H1 (cell line): ENCODE results near the gene TBC1D22B. TPM values are rescaled to one million over a fixed set of nuclear protein-coding genes. Genes with fewer than 3 reads are reported as not detected.

Experiments
- CTCF ChIA-PET: fragments of 300-600 bp; sonication (Branson Sonifier 250); formaldehyde crosslinking; loops from one replicate; lab custom pipeline; 2021; ENCODE audit not compliant: partially characterized antibody; lab: Charles Lee
- POLR2A ChIA-PET: fragments of 300-600 bp; sonication (Branson Sonifier 250); formaldehyde crosslinking; loops from one replicate; lab custom pipeline; 2021; ENCODE audit warnings: inconsistent platforms; ENCODE audit not compliant: partially characterized antibody; lab: Charles Lee
- DNase-seq, 2 experiments: peaks; one replicate each; pipeline versions ENCODE4 v3.0.0 to v3.0.0-alpha.2; 2010 to 2022; ENCODE audit warnings: low spot score in 2 of 2, low read depth in 1 of 2, mixed read lengths in 1 of 2
- FAIRE-seq: peaks from 2 replicates; lab custom pipeline; 2011; peaks lifted over from hg19 to GRCh38; lab: Jason Lieb, UNC
- H2AFZ ChIP-seq: 2 replicates; pipeline ENCODE4 v1.8.1; 2012; ENCODE audit warnings: low read length, inconsistent platforms
- H2AK5ac ChIP-seq: 2 replicates; pipeline ENCODE4 v1.6.1; 2013; ENCODE audit warnings: low read depth, low read length
- H2BK120ac ChIP-seq: replicated peaks from 2 replicates; pipeline ENCODE3; 2013; ENCODE audit warnings: low read depth, low read length, inconsistent platforms
- H2BK12ac ChIP-seq: 2 replicates; pipeline ENCODE4 v1.6.1; 2013; ENCODE audit warnings: low read depth, low read length
- H2BK15ac ChIP-seq: 2 replicates; pipeline ENCODE4 v1.6.1; 2013; ENCODE audit warnings: low read length
- H2BK20ac ChIP-seq: 2 replicates; pipeline ENCODE4 v1.6.1; 2013; ENCODE audit warnings: low read length
- H2BK5ac ChIP-seq: 2 replicates; pipeline ENCODE4 v1.6.1; 2013; ENCODE audit warnings: low read depth, low read length
- H3K14ac ChIP-seq: 2 replicates; pipeline ENCODE4 v1.6.1; 2013; ENCODE audit warnings: inconsistent platforms; ENCODE audit not compliant: insufficient read length
- H3K18ac ChIP-seq: 2 replicates; pipeline ENCODE4 v1.6.1; 2013; ENCODE audit warnings: low read length; ENCODE audit errors: extremely low read depth
- H3K23ac ChIP-seq: 2 replicates; pipeline ENCODE4 v1.6.1; 2013; ENCODE audit warnings: inconsistent platforms; ENCODE audit not compliant: insufficient read length
- H3K23me2 ChIP-seq: 2 replicates; pipeline ENCODE4 v1.6.1; 2013; ENCODE audit warnings: low read depth, low read length
- H3K27ac ChIP-seq: 2 replicates; pipeline ENCODE4 v1.6.1; 2011; ENCODE audit warnings: low read depth, low read length, inconsistent platforms
- H3K27me3 ChIP-seq, 4 experiments: replicated peaks in 1 of 4; 1 replicate in 1 of 4; 2 replicates in 3 of 4; pipeline versions ENCODE4 v1.6.1 to v1.8.1; 2011 to 2013; ENCODE audit warnings: low read length in 3 of 4, mild to moderate bottlenecking in 3 of 4, inconsistent platforms in 2 of 4, mixed read lengths in 2 of 4, moderate library complexity in 1 of 4; ENCODE audit not compliant: control insufficient read depth in 3 of 4, insufficient read depth in 3 of 4; ENCODE audit errors: extremely low read depth in 1 of 4
- H3K36me3 ChIP-seq, 4 experiments: 2 replicates each; pipeline versions ENCODE4 v1.6.1 to v1.8.1; 2011 to 2013; ENCODE audit warnings: mild to moderate bottlenecking in 4 of 4, low read length in 3 of 4, moderate library complexity in 2 of 4, control low read depth in 1 of 4, inconsistent platforms in 1 of 4; ENCODE audit not compliant: insufficient read depth in 4 of 4, control insufficient read depth in 2 of 4
- H3K4ac ChIP-seq: replicated peaks from 2 replicates; pipeline ENCODE3; 2013; ENCODE audit warnings: low read length, low read depth, mixed read lengths, inconsistent platforms; ENCODE audit not compliant: insufficient read length
- H3K4me1 ChIP-seq, 4 experiments: replicated peaks in 1 of 4; 1 replicate in 1 of 4; 2 replicates in 3 of 4; pipeline versions ENCODE4 v1.6.1 to v1.8.1; 2011 to 2013; ENCODE audit warnings: low read length in 3 of 4, inconsistent platforms in 2 of 4, mixed read lengths in 1 of 4; ENCODE audit not compliant: insufficient read depth in 4 of 4, control insufficient read depth in 3 of 4
- H3K4me2 ChIP-seq, 2 experiments: 2 replicates each; pipeline versions ENCODE4 v1.6.1 to v1.8.1; 2011 to 2013; ENCODE audit warnings: low read depth in 2 of 2, low read length in 2 of 2, control low read depth in 1 of 2, inconsistent platforms in 1 of 2, mild to moderate bottlenecking in 1 of 2; ENCODE audit not compliant: insufficient read depth in 1 of 2
- H3K4me3 ChIP-seq, 4 experiments: fragments of 200-600, 300-600 bp in 1 of 4; sonication (generic), shearing (Covaris generic), sonication (Bioruptor Twin) in 1 of 4; 2 replicates each; pipeline versions ENCODE4 v1.5.1 to v1.8.1; 2011 to 2016; ENCODE audit warnings: low read length in 4 of 4, low read depth in 3 of 4, control low read depth in 2 of 4, inconsistent platforms in 2 of 4, mild to moderate bottlenecking in 2 of 4, mixed read lengths in 1 of 4, moderate library complexity in 1 of 4; ENCODE audit not compliant: insufficient read depth in 2 of 4; ENCODE audit errors: extremely low read depth in 1 of 4
- H3K56ac ChIP-seq: replicated peaks from 2 replicates; pipeline ENCODE3; 2013; ENCODE audit warnings: low read depth, mild to moderate bottlenecking, mixed read lengths, low read length, inconsistent platforms; ENCODE audit not compliant: insufficient read length
- H3K79me1 ChIP-seq: 2 replicates; pipeline ENCODE4 v1.6.1; 2013; ENCODE audit warnings: low read depth, low read length, control low read depth
- H3K79me2 ChIP-seq, 2 experiments: 2 replicates each; pipeline versions ENCODE4 v1.6.1 to v1.8.1; 2012 to 2013; ENCODE audit warnings: low read length in 2 of 2, mild to moderate bottlenecking in 2 of 2, inconsistent platforms in 1 of 2; ENCODE audit not compliant: insufficient read depth in 2 of 2, control insufficient read depth in 1 of 2
- H3K9ac ChIP-seq, 4 experiments: replicated peaks in 1 of 4; 1 replicate in 1 of 4; 2 replicates in 3 of 4; pipeline versions ENCODE4 v1.6.1 to v1.8.1; 2011 to 2013; ENCODE audit warnings: low read depth in 3 of 4, low read length in 3 of 4, control low read depth in 2 of 4, mild to moderate bottlenecking in 2 of 4, moderate library complexity in 2 of 4, inconsistent platforms in 1 of 4; ENCODE audit errors: extremely low read depth in 1 of 4
- H3K9me3 ChIP-seq, 2 experiments: 2 replicates each; pipeline versions ENCODE4 v1.6.1 to v1.8.1; 2012 to 2013; ENCODE audit warnings: mild to moderate bottlenecking in 2 of 2, moderate library complexity in 2 of 2, control low read depth in 1 of 2, inconsistent platforms in 1 of 2, low read depth in 1 of 2, low read length in 1 of 2, mixed read lengths in 1 of 2; ENCODE audit not compliant: insufficient read depth in 2 of 2
- H4K20me1 ChIP-seq, 2 experiments: replicated peaks in 1 of 2; 2 replicates each; pipeline versions ENCODE3 to v1.8.1; 2011 to 2013; ENCODE audit warnings: inconsistent platforms in 2 of 2, low read length in 2 of 2, mild to moderate bottlenecking in 1 of 2; ENCODE audit not compliant: insufficient read depth in 2 of 2, control insufficient read depth in 1 of 2
- H4K5ac ChIP-seq: 2 replicates; pipeline ENCODE4 v1.6.1; 2013; ENCODE audit warnings: low read length, low read depth, mixed read lengths, inconsistent platforms; ENCODE audit not compliant: insufficient read length
- H4K8ac ChIP-seq: 2 replicates; pipeline ENCODE4 v1.8.0; 2013; ENCODE audit warnings: mild to moderate bottlenecking, moderate library complexity, low read length, inconsistent platforms; ENCODE audit not compliant: insufficient read depth; ENCODE audit errors: extremely low read depth
- H4K91ac ChIP-seq: replicated peaks from 2 replicates; pipeline ENCODE3; 2013; ENCODE audit warnings: low read length, mixed read lengths, inconsistent platforms; ENCODE audit not compliant: insufficient read length
- CTCF ChIP-seq, 3 experiments: IDR thresholded peaks; 1 replicate in 2 of 3; 2 replicates in 1 of 3; pipeline versions ENCODE4 v1.5.1 to v1.6.1; 2011; ENCODE audit warnings: low read length in 3 of 3, mild to moderate bottlenecking in 3 of 3, inconsistent platforms in 2 of 3, low read depth in 1 of 3, moderate library complexity in 1 of 3; ENCODE audit not compliant: insufficient read depth in 1 of 3; ENCODE audit errors: control extremely low read depth in 1 of 3
- EP300 ChIP-seq, 2 experiments: IDR thresholded peaks; 1 replicate in 1 of 2; 2 replicates in 1 of 2; pipeline ENCODE4 v1.6.1; 2011 to 2012; ENCODE audit warnings: low read depth in 2 of 2, low read length in 2 of 2, mild to moderate bottlenecking in 2 of 2, borderline replicate concordance in 1 of 2, inconsistent platforms in 1 of 2, moderate library complexity in 1 of 2
- NRF1 ChIP-seq: IDR thresholded peaks from 2 replicates; pipeline ENCODE4 v1.6.1; 2011; ENCODE audit warnings: mild to moderate bottlenecking, low read depth, low read length, improper control_type of control experiment
- RAD21 ChIP-seq, 2 experiments: IDR thresholded peaks in 1 of 2; conservative IDR thresholded peaks in 1 of 2; 2 replicates each; pipeline ENCODE4 v1.6.1; 2011; ENCODE audit warnings: low read depth in 2 of 2, low read length in 2 of 2, improper control_type of control experiment in 1 of 2, inconsistent platforms in 1 of 2, mild to moderate bottlenecking in 1 of 2, moderate library complexity in 1 of 2
- SAP30 ChIP-seq: fragments of 300-600 bp; sonication (generic); IDR thresholded peaks from 2 replicates; pipeline ENCODE4 v1.7.1; 2012; ENCODE audit warnings: low read length, moderate library complexity, mild to moderate bottlenecking, inconsistent platforms; ENCODE audit not compliant: insufficient read depth, insufficient replicate concordance
- TBP ChIP-seq: IDR thresholded peaks from 2 replicates; pipeline ENCODE4 v1.6.1; 2011; ENCODE audit warnings: low read depth, low read length, improper control_type of control experiment
- WGBS, 2 experiments: shearing (Covaris generic) in 1 of 2; methylation state at CpG; one replicate each; pipeline versions ENCODE4 v1.1.6 to v1.1.7; 2013 to 2015; ENCODE audit warnings: low lambda C conversion rate in 2 of 2, mixed read lengths in 2 of 2, inconsistent platforms in 1 of 2, low coverage in 1 of 2, missing lambda C conversion rate in 1 of 2; ENCODE audit not compliant: insufficient replicate concordance in 2 of 2, insufficient coverage in 1 of 2, insufficient read length in 1 of 2; ENCODE audit errors: extremely low coverage in 1 of 2, missing lambda C conversion rate in 1 of 2; 5-methylcytosine and 5-hydroxymethylcytosine counted together
- polyA plus RNA-seq, 7 experiments: library from polyadenylated mRNA; depleted of rRNA in 3 of 7; stranded (reverse) in 5 of 7; unstranded in 2 of 7; fragments of >200 nt in 5 of 7; fragments of 200-250 nt in 2 of 7; gene quantifications; 1 replicate in 5 of 7; 2 replicates in 1 of 7; 4 replicates in 1 of 7; pipeline versions ENCODE4 v1.2.1 to v1.2.3, GENCODE V29; 2011 to 2013; ENCODE audit warnings: missing spikeins in 2 of 7, mixed read lengths in 2 of 7
- total RNA-seq: library from RNA; stranded (reverse); fragmentation: NEBNext Ultra II Directional; extraction: Animal tissue kit (Norgen Biotek cat#: 25700); gene quantifications from 2 replicates; pipeline ENCODE4 v1.2.1, GENCODE V29; 2021

The TBC1D22B gene
- total and polyA plus RNA-seq, 2 of the 8 experiments (the other 6 are each of a cell fraction or from before 2014, with no cell fraction given), result 10.1 to 17.4 TPM

DNA sequence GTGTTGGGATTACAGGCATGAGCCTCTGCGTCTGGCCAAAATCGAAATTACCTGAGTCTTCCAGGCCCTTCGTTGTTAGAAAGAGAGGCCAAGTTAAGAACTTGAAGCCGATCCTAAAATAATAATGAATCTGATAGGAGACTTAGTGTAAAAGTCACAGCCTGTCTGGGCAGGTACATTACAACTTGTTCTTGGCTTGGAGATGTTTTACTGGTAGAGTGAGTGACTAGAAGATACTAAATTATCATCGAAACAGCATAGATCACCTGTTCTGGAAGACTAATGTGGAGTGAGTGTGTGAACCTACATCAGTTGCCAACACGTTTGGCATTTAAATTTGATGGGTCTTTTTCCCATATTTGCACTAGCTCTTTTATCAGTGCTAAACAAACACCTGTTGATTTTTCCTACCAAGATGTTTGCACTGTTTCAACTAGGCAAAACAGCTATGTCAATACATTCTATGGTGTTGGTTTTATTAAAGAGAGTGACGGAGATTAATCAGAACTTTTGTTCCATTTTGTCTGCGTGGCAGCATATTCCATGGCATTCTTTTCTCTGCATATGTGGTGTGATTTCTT is 5.0 kb downstream of the TBC1D22B start:
- Histone ChIP-seq H4K91ac (no peak overlapping the region), H2BK120ac (no peak overlapping the region), H4K8ac (no peak overlapping the region), H2BK20ac (no peak overlapping the region)
- TF ChIP-seq RAD21 (IDR thresholded peaks at IDR 0.05 in 1 of 2, conservative IDR thresholded peaks at IDR 0.05 in 1 of 2; ENCODE audit: low read depth in 2 of 2, low read length in 2 of 2) (no peak), SAP30 (no peak), EP300 (IDR thresholded peaks at IDR 0.05; ENCODE audit: borderline replicate concordance in 1 of 2, low read depth in 2 of 2, low read length in 2 of 2) (no peak), CTCF (IDR thresholded peaks at IDR 0.05; ENCODE audit: control extremely low read depth in 1 of 3, insufficient read depth in 1 of 3, low read depth in 1 of 3, low read length in 3 of 3) (no peak), TBP (no peak), NRF1 (no peak)
- TF ChIP-seq, all 59 proteins: peak for 0
- Histone ChIP-seq H2AFZ (no peak overlapping the region), H3K4me2 (no peak overlapping the region), H3K4me3 (no peak overlapping the region), H2BK12ac (no peak overlapping the region), H3K14ac (no peak overlapping the region), H4K20me1 (no peaks in the 10 kb centered on the region), H2BK5ac (no peak overlapping the region), H3K79me1 (peaks cover 2% of the 10 kb centered on the region; the same call in 1 of the 2 replicates), H2BK15ac (no peak overlapping the region), H3K18ac (no peak overlapping the region), H3K23me2 (peaks cover 4% of the 10 kb centered on the region), H3K4me1 (peaks cover 0 to 4% (median 3%) of the 10 kb centered on the region in 4 experiments; a peak in 3 of 7 replicates), H3K27me3 (no peaks in the 10 kb centered on the region), H3K9me3 (no peaks in the 10 kb centered on the region), H3K36me3 (no peaks in the 10 kb centered on the region), H3K27ac (no peak overlapping the region), H2AK5ac (no peak overlapping the region), H3K9ac (no peak overlapping the region), H3K79me2 (peaks cover 0 to 81% of the 10 kb centered on the region in 2 experiments; a peak in 2 of 4 replicates), H3K4ac (no peak overlapping the region), H3K23ac (no peak overlapping the region), H4K5ac (no peak overlapping the region), H3K56ac (no peak overlapping the region)
- 76% methylated on average over 8 of the region's 8 CpGs; no CpG with 5 or more reads in 1 of the 2 experiments for WGBS, 2 experiments
- POLR2A ChIA-PET, result no interaction called here
- FAIRE-seq (no peak), DNase-seq (no peak)
- CTCF ChIA-PET, result interaction anchor here (1.7 kb wide), 1 partner anchor 52 kb away, joined by 3 read pairs; no protein-coding TSS in a partner anchor
